Breast epithelium (tissue), 3 donors: ENCODE measurements around the gene CMSS1.

ENCODE experiments used
- POLR2A ChIP-seq: fragments of 450-650 bp; IDR thresholded peaks from one replicate; pipeline ENCODE4 v1.6.1; 2016; ENCODE audit warnings: antibody characterized with exemption, mild to moderate bottlenecking, moderate library complexity
- POLR2AphosphoS5 ChIP-seq, 3 donors: sonication (generic); formaldehyde crosslinking; IDR thresholded peaks; one replicate each; pipeline ENCODE4 v1.6.1; 2017; ENCODE audit warnings: antibody characterized with exemption in 3 of 3
- TF ChIP-seq, protein P1 (sequence below), 3 donors: fragments of 450-650 bp; IDR thresholded peaks; one replicate each; pipeline ENCODE4 v1.5.1; 2016 to 2017; ENCODE audit warnings: antibody characterized with exemption in 3 of 3, mild to moderate bottlenecking in 3 of 3, moderate library complexity in 3 of 3

DNA sequence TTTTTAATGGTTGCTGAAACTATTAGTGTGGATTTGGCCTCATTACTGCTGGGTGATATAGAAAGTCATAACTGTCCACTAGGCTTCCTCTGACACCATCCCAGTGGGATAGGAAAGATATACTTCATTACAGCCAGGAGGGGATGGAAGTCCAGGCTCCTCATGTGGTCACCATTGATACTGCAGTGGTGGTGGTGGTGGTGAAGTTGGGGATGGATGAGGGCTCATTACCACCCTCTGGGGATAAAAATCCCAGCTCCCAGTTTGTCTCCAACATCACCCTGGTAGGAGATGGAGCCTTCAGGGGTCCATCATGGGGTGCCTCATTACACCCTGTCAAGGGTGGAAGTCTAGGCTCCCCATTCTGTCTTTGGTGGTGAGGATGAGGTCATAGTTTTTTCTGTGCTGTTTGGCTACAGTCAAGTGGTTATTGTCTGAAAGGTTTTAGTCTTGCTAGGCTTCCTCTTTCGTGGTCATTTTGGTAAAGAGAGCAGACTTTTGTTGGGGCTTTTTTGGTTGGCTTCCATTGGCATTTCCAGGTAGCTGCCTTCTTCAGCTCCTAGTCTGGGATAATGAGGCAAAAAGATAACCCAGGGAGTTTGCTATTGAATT, 326.7 kb downstream of the CMSS1 start:
- no peak for TF ChIP-seq POLR2A
- TF ChIP-seq, protein P1, sequence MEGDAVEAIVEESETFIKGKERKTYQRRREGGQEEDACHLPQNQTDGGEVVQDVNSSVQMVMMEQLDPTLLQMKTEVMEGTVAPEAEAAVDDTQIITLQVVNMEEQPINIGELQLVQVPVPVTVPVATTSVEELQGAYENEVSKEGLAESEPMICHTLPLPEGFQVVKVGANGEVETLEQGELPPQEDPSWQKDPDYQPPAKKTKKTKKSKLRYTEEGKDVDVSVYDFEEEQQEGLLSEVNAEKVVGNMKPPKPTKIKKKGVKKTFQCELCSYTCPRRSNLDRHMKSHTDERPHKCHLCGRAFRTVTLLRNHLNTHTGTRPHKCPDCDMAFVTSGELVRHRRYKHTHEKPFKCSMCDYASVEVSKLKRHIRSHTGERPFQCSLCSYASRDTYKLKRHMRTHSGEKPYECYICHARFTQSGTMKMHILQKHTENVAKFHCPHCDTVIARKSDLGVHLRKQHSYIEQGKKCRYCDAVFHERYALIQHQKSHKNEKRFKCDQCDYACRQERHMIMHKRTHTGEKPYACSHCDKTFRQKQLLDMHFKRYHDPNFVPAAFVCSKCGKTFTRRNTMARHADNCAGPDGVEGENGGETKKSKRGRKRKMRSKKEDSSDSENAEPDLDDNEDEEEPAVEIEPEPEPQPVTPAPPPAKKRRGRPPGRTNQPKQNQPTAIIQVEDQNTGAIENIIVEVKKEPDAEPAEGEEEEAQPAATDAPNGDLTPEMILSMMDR (IDR thresholded peaks at IDR 0.05), result no peak
- TF ChIP-seq POLR2AphosphoS5 (IDR thresholded peaks at IDR 0.05), result no peak
